ENCODE results near the gene PLCH1. TPM values are rescaled to one million over a fixed set of nuclear protein-coding genes. Genes with fewer than 3 reads are reported as not detected.

The PLCH1 gene
- total RNA-seq, 1 donor from 2014 or later = 14.0 TPM

DNA sequence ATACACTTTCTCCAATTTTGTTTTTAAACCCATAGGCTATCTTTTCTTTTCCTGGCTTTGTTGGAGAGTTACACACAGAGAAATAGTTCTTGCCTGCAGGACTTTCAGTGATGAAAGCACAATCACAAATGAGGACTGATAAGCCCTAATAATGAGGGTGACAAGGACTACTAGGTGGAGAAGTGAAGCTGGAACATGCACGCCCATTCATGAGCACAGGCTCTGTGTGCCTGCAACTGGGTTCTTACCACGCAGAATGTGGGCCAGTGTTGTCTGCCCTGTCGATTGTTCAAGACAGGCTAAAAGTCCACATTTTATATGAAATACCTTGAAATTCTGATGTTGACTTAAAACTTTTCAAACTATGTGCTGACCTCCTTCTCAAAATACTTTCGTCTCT lies 289.1 kb downstream of the PLCH1 start:
- Histone ChIP-seq H3K36me3 (no peaks in the 10 kb centered on the region), H3K4me1 (no peaks in the 10 kb centered on the region), H3K4me3 (no peak overlapping the region), H3K27ac (no peak overlapping the region), H3K9me3 (no peaks in the 10 kb centered on the region), H3K27me3 (ENCODE audit: low read depth) (no peaks in the 10 kb centered on the region)
- DNase-seq (no peak), ATAC-seq (no peak)
- intact Hi-C loops (cut with DNase I) = no loop called here
- TF ChIP-seq, protein P1, sequence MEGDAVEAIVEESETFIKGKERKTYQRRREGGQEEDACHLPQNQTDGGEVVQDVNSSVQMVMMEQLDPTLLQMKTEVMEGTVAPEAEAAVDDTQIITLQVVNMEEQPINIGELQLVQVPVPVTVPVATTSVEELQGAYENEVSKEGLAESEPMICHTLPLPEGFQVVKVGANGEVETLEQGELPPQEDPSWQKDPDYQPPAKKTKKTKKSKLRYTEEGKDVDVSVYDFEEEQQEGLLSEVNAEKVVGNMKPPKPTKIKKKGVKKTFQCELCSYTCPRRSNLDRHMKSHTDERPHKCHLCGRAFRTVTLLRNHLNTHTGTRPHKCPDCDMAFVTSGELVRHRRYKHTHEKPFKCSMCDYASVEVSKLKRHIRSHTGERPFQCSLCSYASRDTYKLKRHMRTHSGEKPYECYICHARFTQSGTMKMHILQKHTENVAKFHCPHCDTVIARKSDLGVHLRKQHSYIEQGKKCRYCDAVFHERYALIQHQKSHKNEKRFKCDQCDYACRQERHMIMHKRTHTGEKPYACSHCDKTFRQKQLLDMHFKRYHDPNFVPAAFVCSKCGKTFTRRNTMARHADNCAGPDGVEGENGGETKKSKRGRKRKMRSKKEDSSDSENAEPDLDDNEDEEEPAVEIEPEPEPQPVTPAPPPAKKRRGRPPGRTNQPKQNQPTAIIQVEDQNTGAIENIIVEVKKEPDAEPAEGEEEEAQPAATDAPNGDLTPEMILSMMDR (IDR thresholded peaks at IDR 0.05) = no peak

DNA sequence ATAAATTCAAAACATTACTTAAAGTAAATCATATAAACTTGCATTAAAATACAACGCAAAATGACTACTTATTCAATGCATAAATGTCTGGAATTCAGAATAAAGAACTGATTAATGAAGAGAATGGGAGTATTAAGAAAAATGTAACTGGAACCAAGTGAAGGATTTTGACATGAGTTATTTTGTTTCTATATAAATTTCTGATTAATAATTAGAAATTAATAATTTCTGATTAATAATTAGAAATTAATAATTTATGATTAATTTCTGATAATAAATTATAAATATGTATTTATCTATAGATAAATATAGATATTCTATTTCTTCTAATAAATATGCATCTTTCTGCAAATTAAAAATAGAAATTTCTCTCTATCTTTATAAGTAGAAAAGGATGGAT lies 291.4 kb downstream of the PLCH1 start:
- H3K9me3 ChIP-seq = no peaks in the 10 kb centered on the region
- H3K27ac ChIP-seq = no peak overlapping the region
- no peaks in the 10 kb centered on the region for H3K27me3 ChIP-seq (ENCODE audit: low read depth)
- H3K4me3 ChIP-seq = no peak overlapping the region
- ATAC-seq (no peak), DNase-seq (no peak)
- intact Hi-C loops (cut with DNase I) = no loop called here
- H3K36me3 ChIP-seq = no peaks in the 10 kb centered on the region
- TF ChIP-seq, protein P1 (IDR thresholded peaks at IDR 0.05) = no peak
- no peaks in the 10 kb centered on the region for H3K4me1 ChIP-seq

DNA sequence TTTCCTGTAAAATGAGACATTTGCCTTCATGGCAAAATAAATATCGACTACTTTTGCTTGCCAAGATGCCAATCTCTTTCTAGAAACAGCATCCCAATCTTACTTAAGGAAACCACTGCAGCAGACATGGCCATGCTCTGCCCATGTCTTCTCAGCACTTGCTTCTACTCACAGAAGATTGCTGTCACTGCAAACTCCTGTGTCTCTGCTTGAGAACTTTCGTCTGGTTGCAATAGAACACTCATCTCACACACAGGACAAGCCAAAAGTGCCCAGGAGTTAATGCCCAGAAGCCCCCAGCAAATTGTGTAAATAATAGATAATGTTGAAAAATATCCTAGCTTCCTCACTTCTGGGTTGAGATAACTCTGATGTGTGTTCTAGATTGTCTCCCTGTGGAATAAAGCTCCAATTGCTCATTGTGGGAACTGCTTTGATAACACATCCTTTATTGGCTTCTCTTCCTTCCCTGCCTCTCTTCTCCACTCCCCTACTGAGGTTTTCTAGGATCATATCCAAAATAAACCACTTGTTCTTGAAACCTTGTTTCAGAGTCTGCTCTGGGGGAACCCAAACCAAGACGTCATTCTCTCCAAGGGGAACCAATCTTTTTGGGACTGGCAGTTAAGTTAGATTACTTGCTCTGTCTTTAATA lies 295.1 kb downstream of the PLCH1 start:
- H3K36me3 ChIP-seq = no peaks in the 10 kb centered on the region
- no peak for ATAC-seq
- H3K9me3 ChIP-seq = no peaks in the 10 kb centered on the region
- no peaks in the 10 kb centered on the region for H3K27me3 ChIP-seq (ENCODE audit: low read depth)
- no peaks in the 10 kb centered on the region for H3K4me1 ChIP-seq
- intact Hi-C loops (cut with DNase I) = no loop called here
- TF ChIP-seq, protein P1 (IDR thresholded peaks at IDR 0.05) = no peak
- no peak overlapping the region for H3K27ac ChIP-seq
- no peak overlapping the region for H3K4me3 ChIP-seq
- no peak for DNase-seq

DNA sequence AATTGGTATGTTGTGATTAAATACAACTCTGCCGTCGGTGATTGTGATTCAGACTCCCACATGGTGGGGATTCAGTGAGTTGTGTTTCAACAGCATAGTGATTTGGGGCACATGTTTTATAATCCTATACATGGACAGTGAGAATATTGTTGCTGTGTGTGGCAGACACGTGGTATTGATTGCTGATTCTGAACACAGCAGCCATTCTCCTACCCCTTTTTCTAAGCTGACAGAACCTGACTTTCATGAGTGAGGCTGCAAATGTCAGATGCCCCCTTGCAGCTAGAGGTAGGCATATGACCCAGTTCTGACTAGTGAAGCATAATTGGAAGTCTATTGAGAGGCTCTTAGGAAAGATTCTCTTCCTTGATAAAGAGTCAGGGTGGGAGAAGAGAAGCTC lies 296.3 kb downstream of the PLCH1 start:
- no peaks in the 10 kb centered on the region for H3K36me3 ChIP-seq
- intact Hi-C loops (cut with DNase I) = no loop called here
- H3K27ac ChIP-seq = no peak overlapping the region
- no peak for DNase-seq
- no peak overlapping the region for H3K4me3 ChIP-seq
- no peak for ATAC-seq
- no peaks in the 10 kb centered on the region for H3K27me3 ChIP-seq (ENCODE audit: low read depth)
- TF ChIP-seq, protein P1 (IDR thresholded peaks at IDR 0.05) = no peak
- no peaks in the 10 kb centered on the region for H3K9me3 ChIP-seq
- no peaks in the 10 kb centered on the region for H3K4me1 ChIP-seq

DNA sequence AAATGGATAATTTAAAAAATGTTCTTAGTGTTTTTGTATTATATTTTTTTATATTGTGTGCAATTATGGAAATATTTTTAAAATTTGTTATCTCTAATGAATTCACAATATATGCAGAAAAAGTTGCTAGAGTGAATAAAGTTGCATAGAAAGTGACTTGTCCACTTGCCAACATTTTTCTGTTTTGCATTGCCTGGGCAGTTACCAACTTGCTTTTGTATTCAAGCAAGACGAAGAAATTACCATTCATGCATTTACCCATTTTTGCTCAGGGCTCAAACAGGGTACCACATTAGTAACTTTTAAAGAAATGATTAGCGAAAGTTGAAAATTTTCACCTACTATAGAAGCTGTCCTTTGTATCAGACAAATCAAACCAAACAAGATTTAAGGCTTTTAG lies 298.5 kb downstream of the PLCH1 start:
- H3K4me3 ChIP-seq = no peak overlapping the region
- intact Hi-C loops (cut with DNase I) = no loop called here
- DNase-seq = no peak
- no peak for ATAC-seq
- H3K9me3 ChIP-seq = no peaks in the 10 kb centered on the region
- no peak overlapping the region for H3K27ac ChIP-seq
- TF ChIP-seq, protein P1 (IDR thresholded peaks at IDR 0.05) = no peak
- H3K27me3 ChIP-seq (ENCODE audit: low read depth) = no peaks in the 10 kb centered on the region
- no peaks in the 10 kb centered on the region for H3K4me1 ChIP-seq
- no peaks in the 10 kb centered on the region for H3K36me3 ChIP-seq

Data from lower lobe of right lung (tissue), 2 donors.